ENCODE measurements around the gene FNDC3B. TPM values are rescaled to one million over a fixed set of nuclear protein-coding genes. Genes with fewer than 3 reads are reported as not detected.

FNDC3B gene
- total and polyA plus RNA-seq, 2 donors (not counting 1 experiment from before 2014, with no cell fraction given): 1.2 to 9.2 TPM

GRCh38 chr3:172080503-172080902, 41.1 kb downstream of the FNDC3B start:
- no peaks in the 10 kb centered on the region for H3K4me1 Mint-ChIP-seq
- Histone ChIP-seq H3K4me2 (replicated peaks; ENCODE audit: low read depth, low read length, poor library complexity, severe bottlenecking) (no peak overlapping the region), H2AFZ (ENCODE audit: insufficient read depth, low read depth, low read length, poor library complexity, severe bottlenecking) (no peak overlapping the region), H3K79me2 (ENCODE audit: control insufficient read depth, insufficient read depth, low read length) (no peaks in the 10 kb centered on the region), H3K4me1 (ENCODE audit: control insufficient read depth in 2 of 2, insufficient read depth in 2 of 2, low read length in 2 of 2) (no peaks in the 10 kb centered on the region), H3K27me3 (replicated peaks in 1 of 4; ENCODE audit: control extremely low read depth in 1 of 4, control insufficient read depth in 3 of 4, insufficient read depth in 4 of 4, low read length in 3 of 4) (no peaks in the 10 kb centered on the region), H3K36me3 (replicated peaks in 1 of 2; ENCODE audit: control extremely low read depth in 1 of 2, control insufficient read depth in 1 of 2, extremely low read depth in 1 of 2, insufficient read depth in 2 of 2, low read length in 1 of 2) (no peaks in the 10 kb centered on the region), H3K4me3 (ENCODE audit: control extremely low read depth in 1 of 5, extremely low read depth in 1 of 5, insufficient read depth in 1 of 5, low read depth in 2 of 5, low read length in 4 of 5) (no peak overlapping the region), H3K27ac (ENCODE audit: low read length in 2 of 2) (no peak overlapping the region), H3K9ac (ENCODE audit: low read length) (no peak overlapping the region), H3K9me3 (ENCODE audit: control extremely low read depth in 1 of 3, control insufficient read depth in 2 of 3, insufficient read depth in 1 of 3, low read length in 2 of 3) (no peaks in the 10 kb centered on the region), H4K20me1 (ENCODE audit: control insufficient read depth, insufficient read depth, low read length, poor library complexity, severe bottlenecking) (no peaks in the 10 kb centered on the region)
- TF ChIP-seq, protein P1, sequence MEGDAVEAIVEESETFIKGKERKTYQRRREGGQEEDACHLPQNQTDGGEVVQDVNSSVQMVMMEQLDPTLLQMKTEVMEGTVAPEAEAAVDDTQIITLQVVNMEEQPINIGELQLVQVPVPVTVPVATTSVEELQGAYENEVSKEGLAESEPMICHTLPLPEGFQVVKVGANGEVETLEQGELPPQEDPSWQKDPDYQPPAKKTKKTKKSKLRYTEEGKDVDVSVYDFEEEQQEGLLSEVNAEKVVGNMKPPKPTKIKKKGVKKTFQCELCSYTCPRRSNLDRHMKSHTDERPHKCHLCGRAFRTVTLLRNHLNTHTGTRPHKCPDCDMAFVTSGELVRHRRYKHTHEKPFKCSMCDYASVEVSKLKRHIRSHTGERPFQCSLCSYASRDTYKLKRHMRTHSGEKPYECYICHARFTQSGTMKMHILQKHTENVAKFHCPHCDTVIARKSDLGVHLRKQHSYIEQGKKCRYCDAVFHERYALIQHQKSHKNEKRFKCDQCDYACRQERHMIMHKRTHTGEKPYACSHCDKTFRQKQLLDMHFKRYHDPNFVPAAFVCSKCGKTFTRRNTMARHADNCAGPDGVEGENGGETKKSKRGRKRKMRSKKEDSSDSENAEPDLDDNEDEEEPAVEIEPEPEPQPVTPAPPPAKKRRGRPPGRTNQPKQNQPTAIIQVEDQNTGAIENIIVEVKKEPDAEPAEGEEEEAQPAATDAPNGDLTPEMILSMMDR (IDR thresholded peaks at IDR 0.05): no peak
- no peak for TF ChIP-seq EZH2 (IDR thresholded peaks at IDR 0.05; ENCODE audit: borderline replicate concordance, insufficient read depth, low read depth, low read length, poor library complexity, severe bottlenecking)
- WGBS (ENCODE audit: insufficient coverage): 93% methylated on average over 1 of the region's 1 CpG
- ChIA-PET POLR2A (no interaction called here), CTCF (no interaction called here)
- H3K27ac Mint-ChIP-seq: no peak overlapping the region
- intact Hi-C loops (cut with micrococcal nuclease): no loop called here
- no peak overlapping the region for H3K4me3 Mint-ChIP-seq
- ATAC-seq (ENCODE audit: low read depth) (no peak), DNase-seq (no peak)
- H3K9me3 Mint-ChIP-seq (ENCODE audit: insufficient read depth): no peaks in the 10 kb centered on the region
- no peaks in the 10 kb centered on the region for H3K27me3 Mint-ChIP-seq

- H4K20me1 ChIP-seq (ENCODE audit: control insufficient read depth, insufficient read depth, low read length, poor library complexity, severe bottlenecking): no peaks in the 10 kb centered on the region
- no peaks in the 10 kb centered on the region for H3K4me1 Mint-ChIP-seq
- no peak overlapping the region for H3K4me3 Mint-ChIP-seq
Observed at GRCh38 chr3:172082269-172082668, 42.9 kb downstream of the FNDC3B start.

More at GRCh38 chr3:172082269-172082668, 42.9 kb downstream of the FNDC3B start:
- Histone ChIP-seq H3K79me2 (ENCODE audit: control insufficient read depth, insufficient read depth, low read length) (no peaks in the 10 kb centered on the region), H3K4me2 (replicated peaks; ENCODE audit: low read depth, low read length, poor library complexity, severe bottlenecking) (no peak overlapping the region), H2AFZ (ENCODE audit: insufficient read depth, low read depth, low read length, poor library complexity, severe bottlenecking) (no peak overlapping the region), H3K4me1 (ENCODE audit: control insufficient read depth in 2 of 2, insufficient read depth in 2 of 2, low read length in 2 of 2) (no peaks in the 10 kb centered on the region), H3K9me3 (ENCODE audit: control extremely low read depth in 1 of 3, control insufficient read depth in 2 of 3, insufficient read depth in 1 of 3, low read length in 2 of 3) (no peaks in the 10 kb centered on the region), H3K36me3 (replicated peaks in 1 of 2; ENCODE audit: control extremely low read depth in 1 of 2, control insufficient read depth in 1 of 2, extremely low read depth in 1 of 2, insufficient read depth in 2 of 2, low read length in 1 of 2) (no peaks in the 10 kb centered on the region), H3K27me3 (replicated peaks in 1 of 4; ENCODE audit: control extremely low read depth in 1 of 4, control insufficient read depth in 3 of 4, insufficient read depth in 4 of 4, low read length in 3 of 4) (no peaks in the 10 kb centered on the region), H3K4me3 (ENCODE audit: control extremely low read depth in 1 of 5, extremely low read depth in 1 of 5, insufficient read depth in 1 of 5, low read depth in 2 of 5, low read length in 4 of 5) (no peak overlapping the region), H3K9ac (ENCODE audit: low read length) (no peak overlapping the region), H3K27ac (ENCODE audit: low read length in 2 of 2) (no peak overlapping the region)
- ATAC-seq (ENCODE audit: low read depth): no peak
- no peak for DNase-seq
- TF ChIP-seq, protein P1 (IDR thresholded peaks at IDR 0.05): no peak
- no peak for TF ChIP-seq EZH2 (IDR thresholded peaks at IDR 0.05; ENCODE audit: borderline replicate concordance, insufficient read depth, low read depth, low read length, poor library complexity, severe bottlenecking)
- Mint-ChIP-seq H3K27me3 (peaks cover 3% of the 10 kb centered on the region), H3K27ac (no peak overlapping the region), H3K9me3 (ENCODE audit: insufficient read depth) (no peaks in the 10 kb centered on the region)
- ChIA-PET CTCF (no interaction called here), POLR2A (no interaction called here)
- WGBS (ENCODE audit: insufficient coverage): 95% methylated on average over 2 of the region's 5 CpGs
- intact Hi-C loops (cut with micrococcal nuclease): no loop called here

All from B cell (primary cell).